DND-41 (cell line): Measurements from ENCODE around the gene DISC1.

Experiments used
- ATAC-seq: fragments of 200-7000 bp; cut with Tn5 transposase; 3 replicates; pipeline ENCODE4 v1.9.1; 2021; ENCODE audit warnings: low read depth; ENCODE audit not compliant: insufficient read depth
- DNase-seq: peaks from one replicate; pipeline ENCODE4 v3.0.0-alpha.2; 2020
- H2AFZ ChIP-seq: 2 replicates; pipeline ENCODE4 v1.6.0; 2012; ENCODE audit warnings: low read depth, low read length
- H3K27ac ChIP-seq: 2 replicates; pipeline ENCODE4 v1.5.1; 2012; ENCODE audit warnings: low read length, inconsistent platforms
- H3K27me3 ChIP-seq: fragments of 200-600 bp; sonication (generic); 2 replicates; pipeline ENCODE4 v1.6.0; 2012; ENCODE audit warnings: low read length, mild to moderate bottlenecking, inconsistent platforms; ENCODE audit not compliant: insufficient read depth, poor library complexity
- H3K36me3 ChIP-seq: 2 replicates; pipeline ENCODE4 v1.5.1; 2012; ENCODE audit warnings: low read length, inconsistent platforms; ENCODE audit not compliant: insufficient read depth
- H3K4me1 ChIP-seq: 2 replicates; pipeline ENCODE4 v1.5.1; 2012; ENCODE audit warnings: mild to moderate bottlenecking, low read length; ENCODE audit not compliant: insufficient read depth
- H3K4me2 ChIP-seq: 2 replicates; pipeline ENCODE4 v1.6.0; 2012; ENCODE audit warnings: mild to moderate bottlenecking, moderate library complexity, low read length, inconsistent platforms; ENCODE audit not compliant: insufficient read depth
- H3K4me3 ChIP-seq, 2 experiments: fragments of 200-600 bp in 1 of 2; shearing (Covaris generic) in 1 of 2; 2 replicates each; pipeline ENCODE4 v1.5.1; 2012 to 2016; ENCODE audit warnings: inconsistent platforms in 2 of 2, low read length in 2 of 2, mild to moderate bottlenecking in 2 of 2, low read depth in 1 of 2, moderate library complexity in 1 of 2
- H3K79me2 ChIP-seq: 2 replicates; pipeline ENCODE4 v1.6.0; 2012; ENCODE audit warnings: low read length, inconsistent platforms; ENCODE audit not compliant: insufficient read depth
- H3K9ac ChIP-seq: 2 replicates; pipeline ENCODE4 v1.6.0; 2012; ENCODE audit warnings: low read depth, mild to moderate bottlenecking, inconsistent platforms, low read length, moderate library complexity
- H3K9me3 ChIP-seq: 2 replicates; pipeline ENCODE4 v1.5.1; 2012; ENCODE audit warnings: low read length, moderate library complexity, mild to moderate bottlenecking, inconsistent platforms; ENCODE audit not compliant: insufficient read depth, severe bottlenecking
- H4K20me1 ChIP-seq: 2 replicates; pipeline ENCODE4 v1.6.0; 2012; ENCODE audit warnings: low read length; ENCODE audit not compliant: insufficient read depth
- EZH2 ChIP-seq: IDR thresholded peaks from 3 replicates; pipeline ENCODE4 v1.6.1; 2012; ENCODE audit warnings: borderline replicate concordance, low read depth, mild to moderate bottlenecking, moderate library complexity, low read length, inconsistent platforms; ENCODE audit not compliant: severe bottlenecking
- TF ChIP-seq, protein P1 (sequence below): IDR thresholded peaks from 2 replicates; pipeline ENCODE4 v1.5.1; 2012; ENCODE audit warnings: borderline replicate concordance, low read length, moderate library complexity, mild to moderate bottlenecking; ENCODE audit not compliant: poor library complexity, severe bottlenecking; ENCODE audit errors: extremely low read depth

DISC1 gene

GRCh38 chr1:231694465-231695077, 68.0 kb downstream of the DISC1 start:
- no peak for DNase-seq
- Histone ChIP-seq H3K9ac (no peak overlapping the region), H3K4me2 (no peak overlapping the region)

GRCh38 chr1:231695439-231696255, 69.1 kb downstream of the DISC1 start:
- no peaks in the 10 kb centered on the region for H4K20me1 ChIP-seq
- no peak for TF ChIP-seq EZH2
- TF ChIP-seq, protein P1, sequence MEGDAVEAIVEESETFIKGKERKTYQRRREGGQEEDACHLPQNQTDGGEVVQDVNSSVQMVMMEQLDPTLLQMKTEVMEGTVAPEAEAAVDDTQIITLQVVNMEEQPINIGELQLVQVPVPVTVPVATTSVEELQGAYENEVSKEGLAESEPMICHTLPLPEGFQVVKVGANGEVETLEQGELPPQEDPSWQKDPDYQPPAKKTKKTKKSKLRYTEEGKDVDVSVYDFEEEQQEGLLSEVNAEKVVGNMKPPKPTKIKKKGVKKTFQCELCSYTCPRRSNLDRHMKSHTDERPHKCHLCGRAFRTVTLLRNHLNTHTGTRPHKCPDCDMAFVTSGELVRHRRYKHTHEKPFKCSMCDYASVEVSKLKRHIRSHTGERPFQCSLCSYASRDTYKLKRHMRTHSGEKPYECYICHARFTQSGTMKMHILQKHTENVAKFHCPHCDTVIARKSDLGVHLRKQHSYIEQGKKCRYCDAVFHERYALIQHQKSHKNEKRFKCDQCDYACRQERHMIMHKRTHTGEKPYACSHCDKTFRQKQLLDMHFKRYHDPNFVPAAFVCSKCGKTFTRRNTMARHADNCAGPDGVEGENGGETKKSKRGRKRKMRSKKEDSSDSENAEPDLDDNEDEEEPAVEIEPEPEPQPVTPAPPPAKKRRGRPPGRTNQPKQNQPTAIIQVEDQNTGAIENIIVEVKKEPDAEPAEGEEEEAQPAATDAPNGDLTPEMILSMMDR, result no peak
- H3K4me2 ChIP-seq, result no peak overlapping the region

More at GRCh38 chr1:231694465-231695077, 68.0 kb downstream of the DISC1 start:
- Histone ChIP-seq H4K20me1 (no peaks in the 10 kb centered on the region), H3K4me1 (no peaks in the 10 kb centered on the region), H3K79me2 (no peaks in the 10 kb centered on the region), H3K9me3 (no peaks in the 10 kb centered on the region), H3K36me3 (peaks cover 4% of the 10 kb centered on the region; the same call in 1 of the 2 replicates), H3K27me3 (no peaks in the 10 kb centered on the region), H3K4me3 (no peak overlapping the region), H2AFZ (no peak overlapping the region), H3K27ac (no peak overlapping the region)
- ATAC-seq, result no peak
- TF ChIP-seq, protein P1, result no peak

DNA sequence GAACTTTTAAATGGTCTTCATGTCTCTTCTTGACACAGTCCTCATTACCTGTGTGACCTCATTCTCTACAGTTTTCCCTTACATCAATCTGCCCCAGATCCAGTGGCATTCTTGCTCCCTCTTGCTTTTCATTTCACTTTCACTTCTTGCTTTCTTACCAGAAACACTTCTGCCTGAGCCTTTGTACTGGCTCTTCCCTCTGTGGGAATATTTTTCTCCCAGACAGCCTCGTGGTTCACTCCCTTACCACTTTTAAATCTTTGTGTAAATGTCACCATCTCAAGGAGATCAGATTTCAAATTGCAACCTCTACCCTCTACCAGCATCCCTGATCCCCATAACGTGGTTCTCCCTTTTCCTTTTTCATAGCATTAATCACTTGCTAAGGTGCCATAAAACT, 73.2 kb downstream of the DISC1 start:
- DNase-seq (no peak), ATAC-seq (no peak)
- Histone ChIP-seq H3K4me2 (no peak overlapping the region), H3K4me1 (no peaks in the 10 kb centered on the region), H3K79me2 (no peaks in the 10 kb centered on the region), H3K4me3 (no peak overlapping the region), H3K27me3 (no peaks in the 10 kb centered on the region), H3K9me3 (no peaks in the 10 kb centered on the region), H3K27ac (no peak overlapping the region), H3K9ac (no peak overlapping the region), H3K36me3 (no peaks in the 10 kb centered on the region), H2AFZ (no peak overlapping the region), H4K20me1 (no peaks in the 10 kb centered on the region)
- TF ChIP-seq EZH2, result no peak
- TF ChIP-seq, protein P1, result no peak

More at GRCh38 chr1:231695439-231696255, 69.1 kb downstream of the DISC1 start:
- H3K9me3 ChIP-seq, result no peaks in the 10 kb centered on the region
- no peak overlapping the region for H3K9ac ChIP-seq
- no peak for DNase-seq
- H2AFZ ChIP-seq, result no peak overlapping the region
- H3K27me3 ChIP-seq, result no peaks in the 10 kb centered on the region
- H3K4me3 ChIP-seq, result no peak overlapping the region
- no peak overlapping the region for H3K27ac ChIP-seq
- H3K36me3 ChIP-seq, result peaks cover 4% of the 10 kb centered on the region; the same call in 1 of the 2 replicates
- no peaks in the 10 kb centered on the region for H3K4me1 ChIP-seq
- no peaks in the 10 kb centered on the region for H3K79me2 ChIP-seq
- no peak for ATAC-seq
